Measurements from ENCODE around the gene ABAT. TPM values are rescaled to one million over a fixed set of nuclear protein-coding genes. Genes with fewer than 3 reads are reported as not detected.

Gene ABAT
- total RNA-seq, 2 experiments from 2014 or later, result 5.4 to 6.0 TPM

GRCh38 chr16:8831871-8832716 is 157.7 kb downstream of the ABAT start:
- no peak for ATAC-seq (ENCODE audit: low read depth)
- H3K4me3 Mint-ChIP-seq, result no peak overlapping the region
- H3K27me3 Mint-ChIP-seq, result no peaks in the 10 kb centered on the region
- peaks cover 12% of the 10 kb centered on the region for H3K4me1 Mint-ChIP-seq
- peaks cover 16% of the 10 kb centered on the region for H3K36me3 Mint-ChIP-seq
- H3K9me3 Mint-ChIP-seq, result no peaks in the 10 kb centered on the region
- POLR2A ChIA-PET, result no interaction called here
- DNase-seq, result no peak
- H3K27ac Mint-ChIP-seq, result peak overlapping the region; percentile 21

- H3K4me3 Mint-ChIP-seq, result no peak overlapping the region
- ATAC-seq (ENCODE audit: low read depth) (no peak), DNase-seq (no peak)
- H3K27me3 Mint-ChIP-seq, result no peaks in the 10 kb centered on the region
- H3K27ac Mint-ChIP-seq, result peak overlapping the region; percentile 21
- peaks cover 12% of the 10 kb centered on the region for H3K4me1 Mint-ChIP-seq
- POLR2A ChIA-PET, result no interaction called here
- H3K36me3 Mint-ChIP-seq, result peaks cover 16% of the 10 kb centered on the region
- no peaks in the 10 kb centered on the region for H3K9me3 Mint-ChIP-seq
Observed at GRCh38 chr16:8832717-8833105, 158.3 kb downstream of the ABAT start.

Other genes with a start within 250 kb of the ABAT start
- not detected for gene TMEM114, start 84.1 kb upstream of the ABAT start, total RNA-seq
- gene METTL22, start 52.9 kb upstream of the ABAT start, total RNA-seq, result 10 to 100 TPM; 36.3 to 40.8 TPM
- gene TMEM186, start 123.0 kb downstream of the ABAT start, total RNA-seq, result 10 to 100 TPM; 11.9 to 12.6 TPM
- 10 to 100 TPM; 36.4 to 38.5 TPM for gene PMM2, start 123.2 kb downstream of the ABAT start, total RNA-seq
- gene CARHSP1, start 194.4 kb downstream of the ABAT start, total RNA-seq, result 100 to 1,000 TPM; 157 to 173 TPM
- not detected for gene LITAFD, start 207.7 kb downstream of the ABAT start, total RNA-seq